Measurements from ENCODE around the gene YIPF5.

GRCh38 chr5:144205141-144205551, 34.7 kb upstream of the YIPF5 start:
- TF ChIP-seq CTCF (IDR thresholded peaks at IDR 0.05) = no peak
- TF ChIP-seq POLR2A (IDR thresholded peaks at IDR 0.05; ENCODE audit: low read depth) = no peak
- no peak for TF ChIP-seq EP300 (IDR thresholded peaks at IDR 0.05)

All from esophagus muscularis mucosa (tissue), 4 donors.